HG03521 (cell line): Measurements from ENCODE around the gene CNDP2.

ENCODE experiments used
- ATAC-seq: cut with Tn5 transposase; IDR thresholded peaks from one replicate; pipeline ENCODE4 v1.9.1; 2021; ENCODE audit warnings: mild to moderate bottlenecking, moderate library complexity; ENCODE audit not compliant: unreplicated experiment

CNDP2 gene

GRCh38 chr18:74472312-74472711 is 23.9 kb upstream of the CNDP2 start:
- ATAC-seq: no peak

- ATAC-seq: no peak
Measured at GRCh38 chr18:74473976-74474640, 22.1 kb upstream of the CNDP2 start.

- ATAC-seq: no peak
Measured at GRCh38 chr18:74476140-74476539, 20.0 kb upstream of the CNDP2 start.

GRCh38 chr18:74477771-74478170 is 18.4 kb upstream of the CNDP2 start:
- no peak for ATAC-seq

GRCh38 chr18:74478316-74478715 is 17.8 kb upstream of the CNDP2 start:
- no peak for ATAC-seq

- ATAC-seq: no peak
Measured at GRCh38 chr18:74478880-74479279, 17.3 kb upstream of the CNDP2 start.

GRCh38 chr18:74479486-74480148 is 16.5 kb upstream of the CNDP2 start:
- ATAC-seq: no peak

- no peak for ATAC-seq
Measured at GRCh38 chr18:74480149-74480651, 16.0 kb upstream of the CNDP2 start.

GRCh38 chr18:74482697-74483096 is 13.5 kb upstream of the CNDP2 start:
- no peak for ATAC-seq

- no peak for ATAC-seq
Measured at GRCh38 chr18:74486119-74486849, 9.9 kb upstream of the CNDP2 start.

- no peak for ATAC-seq
Measured at GRCh38 chr18:74488354-74488753, 7.8 kb upstream of the CNDP2 start.

- ATAC-seq: no peak
Measured at GRCh38 chr18:74488864-74489263, 7.3 kb upstream of the CNDP2 start.

GRCh38 chr18:74489676-74490075 is 6.5 kb upstream of the CNDP2 start:
- ATAC-seq: no peak

GRCh38 chr18:74492259-74492658 is 3.9 kb upstream of the CNDP2 start:
- ATAC-seq: no peak

- ATAC-seq: no peak
Measured at GRCh38 chr18:74493689-74494088, 2.5 kb upstream of the CNDP2 start.

- ATAC-seq: no peak
Measured at GRCh38 chr18:74494514-74494913, 1.6 kb upstream of the CNDP2 start.

- ATAC-seq: peak; percentile 26
Measured at GRCh38 chr18:74496508-74497323, 553 bp downstream of the CNDP2 start.

- no peak for ATAC-seq
Measured at GRCh38 chr18:74497324-74497676, 1.1 kb downstream of the CNDP2 start.

- ATAC-seq: no peak
Measured at GRCh38 chr18:74497778-74498177, 1.6 kb downstream of the CNDP2 start.

- ATAC-seq: peak; percentile 24
Measured at GRCh38 chr18:74498712-74499627, 2.8 kb downstream of the CNDP2 start.
